ENCODE data around the gene CTH.
"Not testable (repeated sequence)": the region's sequence is repeated elsewhere in the genome, so short reads cannot be mapped to it uniquely, and the experiment has no call there.

The CTH gene

GRCh38 chr1:70411360-70411844 is 334 bp downstream of the CTH start:
- H3K27ac ChIP-seq (ENCODE audit: low read depth, low read length), result peak overlapping the region; percentile 46
- H3K9me2 ChIP-seq (replicated peaks; ENCODE audit: control insufficient read depth, low read length), result no peaks in the 10 kb centered on the region
- no peaks in the 10 kb centered on the region for H3K36me3 ChIP-seq (ENCODE audit: control insufficient read depth, low read length)
- no peaks in the 10 kb centered on the region for H3K9me3 ChIP-seq (ENCODE audit: control insufficient read depth, insufficient read depth, low read length)
- peak overlapping the region; percentile 90 for H3K4me2 ChIP-seq (ENCODE audit: low read length)
- H3K79me2 ChIP-seq (ENCODE audit: control insufficient read depth, low read length), result peaks cover 7% of the 10 kb centered on the region
- H4K20me1 ChIP-seq (ENCODE audit: control insufficient read depth, insufficient read depth, low read depth, low read length), result no peaks in the 10 kb centered on the region
- peak overlapping the region; percentile 96 for H3K4me3 ChIP-seq (ENCODE audit: low read length)
- peaks cover 20% of the 10 kb centered on the region for H3K4me1 ChIP-seq (ENCODE audit: control insufficient read depth, low read length)
- TF ChIP-seq EZH2phosphoT487 (IDR thresholded peaks at IDR 0.05; ENCODE audit: borderline replicate concordance, low read length), result no peak
- no peak for TF ChIP-seq CTCF (IDR thresholded peaks at IDR 0.05; ENCODE audit: low read depth, low read length, poor library complexity, severe bottlenecking)
- H3K27me3 ChIP-seq (ENCODE audit: control insufficient read depth, low read length), result no peaks in the 10 kb centered on the region
- peaks cover 2% of the 10 kb centered on the region; the same call in 1 of the 2 replicates for H3F3A ChIP-seq (ENCODE audit: control insufficient read depth, insufficient read depth)

GRCh38 chr1:70415882-70416281 is 4.8 kb downstream of the CTH start:
- Histone ChIP-seq H3K4me2 (ENCODE audit: low read length) (no peak overlapping the region), H3K27ac (ENCODE audit: low read depth, low read length) (no peak overlapping the region), H3F3A (ENCODE audit: control insufficient read depth, insufficient read depth) (no peaks in the 10 kb centered on the region), H3K4me1 (ENCODE audit: control insufficient read depth, low read length) (peaks cover 14% of the 10 kb centered on the region), H3K36me3 (ENCODE audit: control insufficient read depth, low read length) (no peaks in the 10 kb centered on the region), H3K4me3 (ENCODE audit: low read length) (no peak overlapping the region), H3K9me3 (ENCODE audit: control insufficient read depth, insufficient read depth, low read length) (no peaks in the 10 kb centered on the region), H4K20me1 (ENCODE audit: control insufficient read depth, insufficient read depth, low read depth, low read length) (no peaks in the 10 kb centered on the region), H3K27me3 (ENCODE audit: control insufficient read depth, low read length) (no peaks in the 10 kb centered on the region), H3K79me2 (ENCODE audit: control insufficient read depth, low read length) (peaks cover 7% of the 10 kb centered on the region), H3K9me2 (replicated peaks; ENCODE audit: control insufficient read depth, low read length) (no peaks in the 10 kb centered on the region)
- no peak for TF ChIP-seq EZH2phosphoT487 (IDR thresholded peaks at IDR 0.05; ENCODE audit: borderline replicate concordance, low read length)
- TF ChIP-seq CTCF (IDR thresholded peaks at IDR 0.05; ENCODE audit: low read depth, low read length, poor library complexity, severe bottlenecking), result no peak

- not testable (repeated sequence) for H3K27me3 ChIP-seq (ENCODE audit: control insufficient read depth, low read length); H3K4me1 ChIP-seq (ENCODE audit: control insufficient read depth, low read length); H3K4me2 ChIP-seq (ENCODE audit: low read length); H3K9me3 ChIP-seq (ENCODE audit: control insufficient read depth, insufficient read depth, low read length); H3K9me2 ChIP-seq (replicated peaks; ENCODE audit: control insufficient read depth, low read length); H3K4me3 ChIP-seq (ENCODE audit: low read length); H4K20me1 ChIP-seq (ENCODE audit: control insufficient read depth, insufficient read depth, low read depth, low read length); H3K36me3 ChIP-seq (ENCODE audit: control insufficient read depth, low read length); H3F3A ChIP-seq (ENCODE audit: control insufficient read depth, insufficient read depth); H3K27ac ChIP-seq (ENCODE audit: low read depth, low read length); H3K79me2 ChIP-seq (ENCODE audit: control insufficient read depth, low read length)
These were observed 8.1 kb downstream of the CTH start for GRCh38 chr1:70418973-70419734.

- Histone ChIP-seq H3K4me1 (ENCODE audit: control insufficient read depth, low read length) (no peaks in the 10 kb centered on the region), H3K27ac (ENCODE audit: low read depth, low read length) (no peak overlapping the region), H3K4me3 (ENCODE audit: low read length) (no peak overlapping the region), H3K27me3 (ENCODE audit: control insufficient read depth, low read length) (no peaks in the 10 kb centered on the region), H3K9me2 (replicated peaks; ENCODE audit: control insufficient read depth, low read length) (no peaks in the 10 kb centered on the region), H3K4me2 (ENCODE audit: low read length) (no peak overlapping the region), H3K9me3 (ENCODE audit: control insufficient read depth, insufficient read depth, low read length) (no peaks in the 10 kb centered on the region), H3K79me2 (ENCODE audit: control insufficient read depth, low read length) (no peaks in the 10 kb centered on the region), H4K20me1 (ENCODE audit: control insufficient read depth, insufficient read depth, low read depth, low read length) (no peaks in the 10 kb centered on the region), H3F3A (ENCODE audit: control insufficient read depth, insufficient read depth) (no peaks in the 10 kb centered on the region), H3K36me3 (ENCODE audit: control insufficient read depth, low read length) (peaks cover 3% of the 10 kb centered on the region; the same call in 1 of the 2 replicates)
- TF ChIP-seq EZH2phosphoT487 (IDR thresholded peaks at IDR 0.05; ENCODE audit: borderline replicate concordance, low read length) (no peak), CTCF (IDR thresholded peaks at IDR 0.05; ENCODE audit: low read depth, low read length, poor library complexity, severe bottlenecking) (no peak)
These were observed 9.3 kb downstream of the CTH start for GRCh38 chr1:70420320-70420719.

All from DOHH2 (cell line).